ENCODE data around the gene LARGE2. TPM values are rescaled to one million over a fixed set of nuclear protein-coding genes. Genes with fewer than 3 reads are reported as not detected.

The LARGE2 gene
- total RNA-seq, 1 experiment from 2014 or later: 67.6 TPM

GRCh38 chr11:45927684-45928413 is 5.4 kb downstream of the LARGE2 start:
- H3K36me3 ChIP-seq (ENCODE audit: control insufficient read depth in 1 of 2, insufficient read depth in 2 of 2, low read length in 2 of 2): peaks cover 4 to 32% of the 10 kb centered on the region in 2 experiments
- TF ChIP-seq POLR2A (IDR thresholded peaks at IDR 0.05; ENCODE audit: borderline replicate concordance, extremely low read depth, insufficient read depth, insufficient read length): no peak
- TF ChIP-seq RAD21 (IDR thresholded peaks at IDR 0.05; ENCODE audit: low read depth): no peak
- no peak overlapping the region for H3K9ac ChIP-seq (ENCODE audit: low read length)
- H3K4me1 ChIP-seq (ENCODE audit: control insufficient read depth in 1 of 2, insufficient read depth in 2 of 2, low read length in 2 of 2): peaks cover 0 to 11% of the 10 kb centered on the region in 2 experiments; a peak in 3 of 4 replicates
- no peaks in the 10 kb centered on the region for H3K9me2 ChIP-seq (ENCODE audit: insufficient read depth)
- no peak overlapping the region for H3K27ac ChIP-seq (ENCODE audit: low read depth, low read length)
- no peaks in the 10 kb centered on the region for H4K20me1 ChIP-seq (ENCODE audit: insufficient read depth)
- H3K9me3 ChIP-seq (ENCODE audit: control insufficient read depth in 1 of 2, insufficient read depth in 1 of 2, low read depth in 1 of 2, low read length in 2 of 2): no peaks in the 10 kb centered on the region
- ChIA-PET RAD21 (ENCODE audit: low non-redundant PET in 1 of 2, low total read pairs in 2 of 2, uncharacterized antibody in 2 of 2, unreplicated experiment in 2 of 2) (no interaction called here), CTCF (no interaction called here), POLR2A (interaction anchor here (1.1 kb wide), 1 partner anchor 10 kb away, joined by 3 read pairs; the partner anchor contains the start of gene PEX16)
- H3K27me3 ChIP-seq (ENCODE audit: insufficient read depth, low read length): no peaks in the 10 kb centered on the region
- peaks cover 14% of the 10 kb centered on the region for H3K79me2 ChIP-seq (ENCODE audit: insufficient read depth, low read length)
- intact Hi-C loops (cut with micrococcal nuclease): no loop called here
- no peak overlapping the region for H3K4me2 ChIP-seq (ENCODE audit: low read length)
- H3K4me3 ChIP-seq (replicated peaks in 1 of 2; ENCODE audit: low read depth in 1 of 2, low read length in 2 of 2): no peak overlapping the region
- ATAC-seq (no peak), DNase-seq (ENCODE audit: low read depth, low spot score) (no peak)
- BruUV-seq (replicated peaks): no TSS peak
- H2AFZ ChIP-seq (ENCODE audit: low read depth, low read length, poor library complexity, severe bottlenecking): no peak overlapping the region

GRCh38 chr11:45928535-45929215 is 6.2 kb downstream of the LARGE2 start:
- peaks cover 8% of the 10 kb centered on the region; the same call in 1 of the 2 replicates for H3K79me2 ChIP-seq (ENCODE audit: insufficient read depth, low read length)
- intact Hi-C loops (cut with micrococcal nuclease): no loop called here
- no peak overlapping the region for H3K27ac ChIP-seq (ENCODE audit: low read depth, low read length)
- ATAC-seq (no peak), DNase-seq (ENCODE audit: low read depth, low spot score) (no peak)
- no peaks in the 10 kb centered on the region for H3K9me3 ChIP-seq (ENCODE audit: control insufficient read depth in 1 of 2, insufficient read depth in 1 of 2, low read depth in 1 of 2, low read length in 2 of 2)
- H4K20me1 ChIP-seq (ENCODE audit: insufficient read depth): no peaks in the 10 kb centered on the region
- POLR2A ChIA-PET: interaction anchor here (1.1 kb wide), 1 partner anchor 11 kb away, joined by 3 read pairs; the partner anchor contains the start of gene PEX16
- RAD21 ChIA-PET (ENCODE audit: low non-redundant PET in 1 of 2, low total read pairs in 2 of 2, uncharacterized antibody in 2 of 2, unreplicated experiment in 2 of 2): no interaction called here
- H3K4me1 ChIP-seq (ENCODE audit: control insufficient read depth in 1 of 2, insufficient read depth in 2 of 2, low read length in 2 of 2): peaks cover 0 to 8% of the 10 kb centered on the region in 2 experiments; a peak in 3 of 4 replicates
- no peaks in the 10 kb centered on the region for H3K9me2 ChIP-seq (ENCODE audit: insufficient read depth)
- peaks cover 7 to 32% of the 10 kb centered on the region in 2 experiments for H3K36me3 ChIP-seq (ENCODE audit: control insufficient read depth in 1 of 2, insufficient read depth in 2 of 2, low read length in 2 of 2)
- H3K4me2 ChIP-seq (ENCODE audit: low read length): no peak overlapping the region
- no peaks in the 10 kb centered on the region for H3K27me3 ChIP-seq (ENCODE audit: insufficient read depth, low read length)
- no peak overlapping the region for H2AFZ ChIP-seq (ENCODE audit: low read depth, low read length, poor library complexity, severe bottlenecking)
- no peak overlapping the region for H3K9ac ChIP-seq (ENCODE audit: low read length)
- no peak overlapping the region for H3K4me3 ChIP-seq (replicated peaks in 1 of 2; ENCODE audit: low read depth in 1 of 2, low read length in 2 of 2)
- no TSS peak for BruUV-seq (replicated peaks)
- CTCF ChIA-PET: interaction anchor here (1.2 kb wide), 1 partner anchor 36 kb away, joined by 4 read pairs; no protein-coding TSS in a partner anchor
- TF ChIP-seq YY1 (IDR thresholded peaks at IDR 0.05; ENCODE audit: extremely low read depth, insufficient replicate concordance, low read depth, low read length): no peak
- TF ChIP-seq JUND (IDR thresholded peaks at IDR 0.05): no peak
- no peak for TF ChIP-seq REST (IDR thresholded peaks at IDR 0.05; ENCODE audit: low read depth)
- TF ChIP-seq ELF1 (IDR thresholded peaks at IDR 0.05; ENCODE audit: borderline replicate concordance, low read depth): no peak
- TF ChIP-seq POLR2A (IDR thresholded peaks at IDR 0.05; ENCODE audit: borderline replicate concordance, extremely low read depth, insufficient read depth, insufficient read length): no peak
- TF ChIP-seq MAX (IDR thresholded peaks at IDR 0.05): no peak
- no peak for TF ChIP-seq ZBTB33 (IDR thresholded peaks at IDR 0.05; ENCODE audit: extremely low read depth, insufficient replicate concordance, low read length)
- TF ChIP-seq CBX3 (IDR thresholded peaks at IDR 0.05; ENCODE audit: low read depth): no peak
- TF ChIP-seq EZH2 (IDR thresholded peaks at IDR 0.05): no peak
- TF ChIP-seq SP1 (IDR thresholded peaks at IDR 0.05; ENCODE audit: low read depth): no peak

Measured in HCT116 (cell line).